Adrenal gland (tissue), 12 donors: ENCODE measurements around the gene DCANP1. TPM values are rescaled to one million over a fixed set of nuclear protein-coding genes. Genes with fewer than 3 reads are reported as not detected.

ENCODE experiments used
- DNase-seq, 7 donors: peaks; one replicate each; pipeline ENCODE4 v3.0.0-alpha.2; 2019 to 2020
- H3K27ac ChIP-seq, 5 donors: fragments of 200-600 bp; sonication (generic) in 4 of 5; 1 replicate in 3 of 5; 2 replicates in 2 of 5; pipeline versions ENCODE4 v1.5.1 to v1.8.0; 2016 to 2020; ENCODE audit warnings: mild to moderate bottlenecking in 1 of 5
- H3K27me3 ChIP-seq: fragments of 200-600 bp; 2 replicates; pipeline ENCODE4 v1.8.0; 2021
- H3K36me3 ChIP-seq, 2 donors: fragments of 200-600 bp; replicated peaks in 1 of 2; 1 replicate in 1 of 2; 2 replicates in 1 of 2; pipeline versions ENCODE4 v1.5.1 to v1.8.0; 2018 to 2022
- H3K4me1 ChIP-seq, 2 donors: fragments of 200-600 bp; replicated peaks in 1 of 2; 1 replicate in 1 of 2; 2 replicates in 1 of 2; pipeline versions ENCODE4 v1.5.1 to v1.8.0; 2018 to 2021
- H3K4me3 ChIP-seq, 4 donors: fragments of 200-600 bp; sonication (generic) in 3 of 4; one replicate each; pipeline ENCODE4 v1.5.1; 2016 to 2018
- H3K9me3 ChIP-seq, 3 donors: fragments of 200-600 bp; sonication (generic) in 1 of 3; replicated peaks in 1 of 3; 1 replicate in 2 of 3; 2 replicates in 1 of 3; pipeline versions ENCODE4 v1.5.1 to v1.8.0; 2016 to 2021
- CTCF ChIP-seq, 6 experiments: fragments of 450-650 bp in 4 of 6; fragments of 200-600 bp in 2 of 6; sonication (generic) in 1 of 6; IDR thresholded peaks; 1 replicate in 5 of 6; 2 replicates in 1 of 6; pipeline versions ENCODE4 v1.5.1 to v1.8.0; 2016 to 2021; ENCODE audit warnings: antibody characterized with exemption in 6 of 6, mild to moderate bottlenecking in 2 of 6, moderate library complexity in 1 of 6
- POLR2A ChIP-seq, 2 donors: fragments of 450-650 bp; IDR thresholded peaks; one replicate each; pipeline ENCODE4 v1.6.1; 2017; ENCODE audit warnings: antibody characterized with exemption in 2 of 2, mild to moderate bottlenecking in 2 of 2, moderate library complexity in 1 of 2
- WGBS, 4 donors: extraction: QIAGEN DNeasy Blood & Tissue Kit in 2 of 4; methylation state at CpG; one replicate each; pipeline versions ENCODE4 v1.1.5 to v1.1.7; 2013 to 2017; 5-methylcytosine and 5-hydroxymethylcytosine counted together
- intact Hi-C, 2 donors: fragments of 100-400 bp; cut with DNase I; formaldehyde crosslinking; loops; one replicate each; pipeline versions ENCODE4 v1.14.1 to v1.15.0; 2022 to 2023
- polyA plus RNA-seq, 3 donors: library from polyadenylated mRNA; stranded (reverse); fragments of 200-250 nt in 2 of 3; fragments of 350-450 nt in 1 of 3; fragmentation: Illumina TruSeq in 1 of 3; extraction: RNeasy Lipid Tissue Mini Kit (QIAGEN cat#74804) in 1 of 3; gene quantifications; one replicate each; pipeline ENCODE4 v1.2.3, GENCODE V29; 2013 to 2014
- total RNA-seq, 9 donors: library from RNA; depleted of rRNA in 4 of 9; stranded (reverse); fragments of >200 nt in 4 of 9; fragments of 120-200 nt in 1 of 9; fragmentation: NEBNext Ultra II Directional in 1 of 9; extraction: Animal tissue kit (Norgen Biotek cat#: 25700) in 1 of 9; gene quantifications; one replicate each; pipeline versions ENCODE4 v1.1.0 to v1.2.4, GENCODE V29; 2013 to 2023
- donor health status: healthy with polysubstance abuse.
- donor health status: Bipolar disorder and iron deficiency.
- donor health status: DM: yes; HTN: yes; CAD: no.
- donor health status: DM: no; HTN: no; CAD: no.
- donor health status: DM: no; HTN: no; CAD: no.
- donor health status: DM: yes; HTN: yes; CAD: no.

Gene DCANP1
- total and polyA plus RNA-seq, 12 donors: 0.08 TPM; not detected in 11

- H3K4me1 ChIP-seq: peaks cover 8 to 12% of the 10 kb centered on the region in 2 donors
- intact Hi-C loops: no loop called here
- H3K36me3 ChIP-seq: no peaks in the 10 kb centered on the region
- no peak for DNase-seq
- TF ChIP-seq CTCF (IDR thresholded peaks at IDR 0.05): no peak
- WGBS, 4 donors: 69 to 83% (median 79%) methylated on average over 4 of the region's 4 CpGs
- no peaks in the 10 kb centered on the region for H3K9me3 ChIP-seq
- H3K27ac ChIP-seq: no peak overlapping the region
- H3K27me3 ChIP-seq: no peaks in the 10 kb centered on the region
- H3K4me3 ChIP-seq: no peak overlapping the region
Observed at GRCh38 chr5:135453613-135454012, 6.5 kb upstream of the DCANP1 start.

GRCh38 chr5:135452321-135453030 lies 5.3 kb upstream of the DCANP1 start, which contains the start of gene TIFAB:
TIFAB (minus strand) TSS chr5:135452351; CDS start chr5:135449939, 2,412 bp downstream.
- TF ChIP-seq CTCF (IDR thresholded peaks at IDR 0.05) (no peak), POLR2A (IDR thresholded peaks at IDR 0.05) (no peak)
- Histone ChIP-seq H3K9me3 (no peaks in the 10 kb centered on the region), H3K4me1 (peaks cover 8 to 12% of the 10 kb centered on the region in 2 donors), H3K36me3 (no peaks in the 10 kb centered on the region), H3K4me3 (no peak within 1 kb of the TSS), H3K27ac (no peak within 1 kb of the TSS), H3K27me3 (no peaks in the 10 kb centered on the region)
- intact Hi-C loops: no loop called here
- WGBS, 4 donors: 81 to 83% (median 82%) methylated on average over 10 of the region's 10 CpGs
- DNase-seq: no peak

- 80 to 86% (median 85%) methylated on average over 11 to 17 of the region's 17 CpGs for WGBS, 4 donors
- intact Hi-C loops: no loop called here
- no peak overlapping the region for H3K4me3 ChIP-seq
- H3K27me3 ChIP-seq: no peaks in the 10 kb centered on the region
- no peak for TF ChIP-seq POLR2A (IDR thresholded peaks at IDR 0.05)
- no peak for TF ChIP-seq CTCF (IDR thresholded peaks at IDR 0.05)
- no peak overlapping the region for H3K27ac ChIP-seq
- peaks cover 8 to 10% of the 10 kb centered on the region in 2 donors for H3K4me1 ChIP-seq
- no peak for DNase-seq
- no peaks in the 10 kb centered on the region for H3K36me3 ChIP-seq
- no peaks in the 10 kb centered on the region for H3K9me3 ChIP-seq
Observed at GRCh38 chr5:135451581-135452320, 4.6 kb upstream of the DCANP1 start.

- TF ChIP-seq CTCF (IDR thresholded peaks at IDR 0.05) (no peak), POLR2A (IDR thresholded peaks at IDR 0.05) (no peak)
- no peak overlapping the region for H3K27ac ChIP-seq
- peaks cover 2 to 3% of the 10 kb centered on the region in 2 donors for H3K4me1 ChIP-seq
- no peaks in the 10 kb centered on the region for H3K9me3 ChIP-seq
- intact Hi-C loops: no loop called here
- no peak for DNase-seq
- no peaks in the 10 kb centered on the region for H3K27me3 ChIP-seq
- no peak overlapping the region for H3K4me3 ChIP-seq
- H3K36me3 ChIP-seq: no peaks in the 10 kb centered on the region
- WGBS, 4 donors: 79 to 88% (median 86%) methylated on average over 2 of the region's 2 CpGs
Observed at GRCh38 chr5:135450952-135451351, 3.8 kb upstream of the DCANP1 start.
